SKM-1 treated with dmso at 0.1 percent for 144 hours (cell line): ENCODE data around the gene PTP4A2.

Source experiments
- DNase-seq: peaks from one replicate; lab custom pipeline; 2025; ENCODE audit not compliant: unreplicated experiment; lab: John Stamatoyannopoulos, UW

PTP4A2 gene

DNA sequence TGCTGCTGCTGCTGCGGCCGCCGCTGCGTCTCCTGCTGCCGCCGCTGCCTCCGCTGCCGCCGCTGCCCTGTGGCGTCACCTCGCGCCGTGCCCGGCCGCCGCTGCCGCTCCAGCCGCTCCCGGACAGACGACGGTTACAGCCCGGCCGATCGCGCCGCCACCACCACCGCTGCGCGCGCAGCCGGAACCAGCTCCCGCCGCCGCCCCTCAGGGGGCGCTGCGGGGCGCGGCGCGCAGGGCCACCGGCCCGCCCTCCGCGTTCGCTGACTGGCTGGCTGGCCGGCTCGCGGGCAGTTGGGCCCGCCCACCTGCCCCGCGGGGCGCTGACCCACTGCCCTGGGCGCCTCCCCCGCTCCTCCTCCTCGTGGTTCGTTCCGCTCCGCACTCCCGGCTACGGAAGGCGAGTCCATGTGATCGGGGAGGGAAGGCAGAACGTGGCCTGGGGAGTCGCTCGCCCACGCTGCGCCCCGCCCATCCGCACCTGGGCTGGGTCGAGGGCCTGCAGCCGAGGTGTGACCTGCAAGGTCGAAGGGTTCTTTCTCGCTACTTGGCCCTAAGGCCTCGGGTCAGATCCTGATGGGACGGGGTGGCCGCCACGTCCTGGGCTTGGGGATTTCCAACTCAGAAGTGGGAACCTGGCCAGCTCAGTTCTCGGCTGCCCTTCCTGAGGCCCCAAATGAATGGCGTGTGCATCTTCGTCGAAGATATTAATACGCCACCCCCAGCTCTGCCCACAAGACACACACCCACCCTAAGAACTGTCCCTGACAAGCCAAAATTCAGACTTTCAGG, at the start of gene PTP4A2:
Gene PTP4A2 (minus strand): TSS at position 185 of the 792 bp plus-strand sequence. CDS start 19,303 bp downstream, outside the sequence.
- peak; percentile 94 for DNase-seq

DNA sequence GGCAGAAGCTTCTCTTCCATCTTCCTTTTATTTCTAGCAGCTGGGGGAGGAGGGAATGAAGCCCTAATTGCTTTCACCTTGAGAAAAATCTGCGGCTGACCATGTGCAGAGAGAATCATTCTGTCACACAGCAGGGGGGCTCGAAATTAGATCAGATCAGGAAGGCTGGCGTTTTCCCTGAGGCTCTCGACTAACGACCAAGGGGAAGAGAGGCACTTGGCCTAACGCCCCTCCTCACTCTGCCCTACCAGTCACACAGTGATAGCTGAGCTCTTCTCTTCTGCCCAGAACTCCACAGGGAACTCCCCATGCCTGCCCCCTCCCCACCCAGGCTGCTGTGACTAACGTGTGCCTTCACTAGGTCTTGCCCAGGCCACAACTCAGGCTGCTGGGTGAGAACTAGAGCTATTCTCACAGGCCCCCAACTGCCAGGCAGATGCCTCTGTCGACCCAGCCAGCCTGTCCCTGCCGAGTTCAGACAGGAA, 49.0 kb upstream of the PTP4A2 start:
- no peak for DNase-seq

DNA sequence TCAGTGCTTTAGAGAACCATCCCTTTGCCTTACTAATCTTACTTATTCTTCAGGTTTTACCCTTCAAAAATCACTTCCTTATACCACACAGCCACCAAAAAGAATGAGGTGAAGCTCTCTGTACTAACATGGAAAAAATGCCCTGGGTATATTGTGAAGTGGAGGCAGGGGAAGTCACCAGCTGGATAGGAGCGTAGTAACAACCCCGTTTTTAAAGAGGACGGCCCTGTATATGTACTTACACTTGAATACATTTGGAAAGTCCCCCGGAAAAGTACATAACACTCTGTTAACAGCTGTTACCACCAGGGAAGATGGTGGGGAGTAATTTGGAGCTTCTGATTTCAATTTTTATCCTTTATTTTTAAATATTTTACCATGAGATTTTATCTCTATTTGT, 47.3 kb upstream of the PTP4A2 start:
- DNase-seq = no peak

DNA sequence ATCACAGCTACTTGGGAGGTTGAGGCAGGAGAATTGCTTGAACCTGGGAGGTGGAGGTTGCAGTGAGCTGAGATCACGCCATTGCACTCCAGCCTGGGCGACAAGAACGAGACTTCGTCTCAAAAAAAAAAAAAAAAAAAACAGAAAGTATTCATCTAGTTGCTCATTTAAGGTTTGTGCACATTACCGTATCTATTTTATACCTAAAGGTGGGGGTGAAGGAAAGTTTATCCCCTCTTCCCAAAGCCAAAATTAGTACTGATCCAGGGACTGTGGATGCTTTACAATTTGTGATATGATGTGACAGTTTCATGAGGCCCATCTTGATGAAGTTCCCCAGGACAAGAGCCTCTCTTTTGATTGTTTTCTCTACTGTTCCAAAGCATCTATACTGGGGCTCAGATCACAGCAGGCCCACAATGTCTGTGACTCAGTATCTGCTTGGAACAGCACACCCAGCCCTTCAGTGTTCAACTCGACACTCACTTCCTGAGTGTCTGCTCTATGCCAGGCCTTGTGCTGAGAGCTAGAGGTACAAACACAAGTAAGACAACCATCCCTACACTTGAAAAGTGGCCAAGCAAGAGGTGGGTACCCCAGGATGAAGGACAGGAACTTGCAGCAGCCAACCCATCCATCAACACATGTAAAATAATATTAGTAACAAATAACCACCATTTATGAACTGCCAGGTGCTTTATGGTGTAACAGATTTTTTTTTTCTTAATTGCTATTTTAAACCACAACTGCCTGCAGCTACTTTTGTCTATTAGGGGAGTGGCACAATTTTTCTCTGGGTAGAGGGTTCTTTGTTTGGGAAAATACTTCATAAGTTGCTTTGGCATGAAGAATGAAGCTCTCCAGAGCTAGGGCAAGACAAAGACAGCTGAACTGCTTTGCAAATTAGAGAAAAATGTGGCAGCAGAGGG, 46.5 kb upstream of the PTP4A2 start:
- DNase-seq = no peak

DNA sequence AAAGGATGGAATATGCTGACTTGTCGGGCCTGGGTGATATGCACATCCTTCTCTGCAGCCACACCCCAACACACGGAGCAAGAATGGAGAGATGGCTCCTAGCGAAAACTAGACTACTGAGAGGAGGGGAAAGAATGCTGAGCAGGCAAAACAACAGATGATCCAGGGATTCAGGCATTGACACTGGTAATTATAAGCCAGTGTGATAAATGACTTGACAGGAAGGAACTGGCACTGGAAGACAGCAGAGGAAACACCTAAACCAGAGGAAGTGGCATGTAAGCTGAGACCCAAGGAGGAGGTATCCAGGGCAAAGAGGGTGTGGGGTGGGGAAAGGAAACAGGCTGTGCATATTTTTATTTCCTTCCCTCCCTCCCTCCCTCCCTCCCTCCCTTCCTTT, 43.8 kb upstream of the PTP4A2 start:
- DNase-seq = peak; percentile 49

DNA sequence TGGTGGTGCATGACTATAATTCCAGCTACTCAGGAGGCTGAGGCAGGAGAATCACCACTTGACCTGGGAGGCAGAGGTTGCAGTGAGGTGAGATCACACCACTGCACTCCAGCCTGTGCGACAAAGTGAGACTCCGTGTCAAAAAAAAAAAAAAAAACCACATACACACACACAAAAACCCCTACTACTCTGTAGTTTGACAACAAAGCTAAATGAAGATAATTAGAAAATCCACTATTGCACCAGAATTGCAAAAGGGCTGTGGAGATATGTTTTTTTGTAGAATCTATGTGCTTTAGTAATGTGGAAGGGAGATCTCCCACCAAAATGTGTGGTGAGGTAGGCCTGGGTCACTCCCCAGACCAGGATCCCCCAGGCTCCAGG, 43.3 kb upstream of the PTP4A2 start:
- DNase-seq = no peak

DNA sequence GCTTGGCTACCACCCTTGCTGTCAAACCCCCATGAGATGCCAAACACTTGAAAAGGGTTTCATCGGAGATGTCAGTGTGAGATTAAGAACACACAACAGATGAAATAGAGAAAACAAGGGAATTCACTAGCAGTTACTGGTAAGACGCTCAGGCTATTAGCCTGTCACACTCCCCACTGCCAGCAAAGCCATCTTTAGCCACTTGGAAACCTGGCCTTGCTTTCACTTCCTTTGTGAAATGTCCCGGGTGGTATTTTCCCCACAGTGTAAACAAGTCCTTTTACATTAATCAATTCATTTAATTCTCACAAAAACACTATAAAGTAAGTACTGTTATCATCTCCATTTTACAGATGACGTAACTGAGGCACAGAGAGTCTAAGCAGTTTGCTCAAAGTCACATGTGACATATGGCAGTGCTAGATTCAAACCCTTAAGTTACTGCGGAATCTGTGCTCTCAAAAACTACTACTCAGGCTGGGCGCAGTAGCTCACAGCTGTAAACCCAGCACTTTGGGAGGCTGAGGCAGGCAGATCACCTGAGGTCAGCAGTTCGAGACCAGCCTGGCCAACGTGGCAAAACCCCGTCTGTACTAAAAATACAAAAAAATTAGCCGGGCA, 42.8 kb upstream of the PTP4A2 start:
- no peak for DNase-seq

DNA sequence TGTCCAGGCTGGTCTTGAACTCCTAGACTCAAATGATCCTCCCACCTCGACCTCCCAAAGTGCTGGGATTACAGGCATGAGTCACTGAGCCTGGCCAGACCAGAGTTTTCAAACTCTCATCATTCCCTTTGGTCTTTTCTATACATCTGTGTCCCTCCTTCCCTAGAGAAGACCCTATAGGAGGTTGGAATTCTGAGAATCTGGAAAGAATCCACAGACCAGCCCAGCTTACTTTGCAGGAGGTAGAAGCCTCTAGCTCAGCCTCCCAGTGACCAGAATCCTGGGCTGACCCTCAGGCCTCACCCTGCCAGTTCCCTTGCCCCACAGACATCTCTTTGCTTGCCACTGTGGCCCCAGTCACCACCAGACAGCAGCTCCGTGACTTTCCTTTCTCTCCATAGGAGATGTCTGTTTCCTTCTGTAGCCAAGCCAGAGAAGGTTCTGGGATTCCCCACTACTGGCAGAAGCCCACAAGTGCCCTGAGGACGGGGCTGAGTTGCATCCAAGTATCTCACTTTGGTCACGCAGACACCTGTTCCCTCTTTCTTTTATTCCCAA, 40.8 kb upstream of the PTP4A2 start:
- DNase-seq = no peak

DNA sequence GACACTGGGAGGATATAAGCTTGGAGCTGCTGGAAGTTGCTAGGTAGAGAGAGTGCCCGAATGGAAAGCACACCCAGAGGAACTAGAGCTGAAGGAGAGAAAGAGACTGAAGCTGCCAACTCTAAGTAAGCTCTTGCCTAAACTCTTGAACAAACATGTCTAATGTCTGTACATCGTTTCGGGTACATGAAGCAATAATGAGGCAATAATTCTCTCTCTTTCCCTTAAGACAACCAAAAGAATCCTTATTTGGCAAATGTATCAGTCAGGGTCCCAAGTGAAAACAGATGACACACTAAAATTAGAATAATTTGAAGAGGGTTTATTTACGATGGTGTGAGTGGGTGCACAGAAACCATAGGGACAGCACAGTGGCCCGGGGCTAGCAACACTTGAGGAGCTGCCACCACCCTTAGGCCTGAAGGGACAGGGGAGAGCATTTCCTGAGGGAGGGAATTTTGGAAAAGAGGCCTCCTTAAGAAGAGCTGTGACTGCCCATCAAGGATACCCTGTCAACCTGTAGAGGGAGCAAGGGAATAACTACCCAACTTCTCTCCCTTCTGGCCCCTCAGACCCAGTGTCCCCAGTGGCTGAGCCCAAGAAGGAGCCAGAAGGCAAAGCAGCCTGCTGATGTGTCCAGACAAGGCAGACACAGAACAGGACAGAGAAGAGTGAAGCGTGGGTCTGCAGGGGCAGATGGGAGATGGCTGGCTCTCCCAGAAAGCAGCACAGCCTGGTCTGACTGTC, 39.4 kb upstream of the PTP4A2 start:
- peak; percentile 30 for DNase-seq

DNA sequence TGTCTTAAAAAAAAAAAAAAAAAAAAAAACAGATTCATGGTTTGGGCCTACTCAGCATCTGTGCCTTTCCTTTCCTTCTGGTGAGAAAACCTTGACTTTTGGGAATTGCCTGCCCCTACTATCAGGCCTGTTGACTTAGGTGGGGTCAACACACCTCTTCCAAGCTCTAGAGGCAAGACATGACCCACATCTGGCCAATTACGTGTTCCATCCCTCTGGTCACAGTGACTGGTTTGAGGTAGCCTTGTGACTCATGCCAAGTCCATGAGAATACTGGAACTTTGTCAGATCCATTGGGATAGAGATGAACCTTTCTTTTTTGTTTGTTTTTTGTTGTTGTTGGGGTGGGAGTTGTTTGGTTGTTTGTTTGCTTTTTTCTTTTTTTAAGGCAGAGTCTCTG, 38.2 kb upstream of the PTP4A2 start:
- DNase-seq = no peak

DNA sequence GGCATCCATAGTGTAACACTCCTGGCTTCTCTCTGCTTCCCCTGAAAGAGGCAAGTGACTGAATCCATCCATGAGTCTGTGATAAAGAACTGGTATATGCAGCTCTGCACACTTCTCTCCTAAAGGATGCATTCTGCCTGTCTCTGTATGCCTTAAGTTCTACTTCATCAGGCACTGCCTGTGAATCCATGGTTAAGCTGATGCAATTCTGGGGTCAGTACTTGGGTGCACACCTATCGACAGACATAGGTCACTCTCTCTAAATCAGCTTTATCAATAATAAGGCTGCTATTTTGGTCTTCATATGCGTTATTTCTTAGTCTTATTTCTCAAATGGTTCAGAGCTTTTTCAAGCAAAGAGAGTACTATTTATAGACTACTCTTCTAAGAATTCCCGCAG, 32.7 kb upstream of the PTP4A2 start:
- DNase-seq = no peak

DNA sequence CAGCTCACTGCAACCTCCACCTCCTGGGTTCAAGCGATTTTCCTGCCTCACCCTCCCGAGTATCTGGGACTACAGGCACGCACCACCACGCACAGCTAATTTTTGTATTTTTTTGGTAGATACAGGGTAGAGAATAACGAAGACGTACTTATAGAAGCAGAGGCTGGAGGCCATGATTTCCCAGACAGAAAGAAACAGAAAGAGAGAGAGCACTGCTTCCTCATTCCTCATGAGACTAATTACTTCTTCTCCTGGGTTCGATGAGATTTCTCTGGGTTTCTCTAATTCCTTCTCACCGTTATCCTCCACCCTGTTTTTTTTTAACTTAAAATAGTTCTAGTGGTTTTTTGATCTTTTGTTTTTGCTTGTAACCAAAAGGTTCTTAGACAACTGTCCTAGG, 23.4 kb upstream of the PTP4A2 start:
- no peak for DNase-seq

DNA sequence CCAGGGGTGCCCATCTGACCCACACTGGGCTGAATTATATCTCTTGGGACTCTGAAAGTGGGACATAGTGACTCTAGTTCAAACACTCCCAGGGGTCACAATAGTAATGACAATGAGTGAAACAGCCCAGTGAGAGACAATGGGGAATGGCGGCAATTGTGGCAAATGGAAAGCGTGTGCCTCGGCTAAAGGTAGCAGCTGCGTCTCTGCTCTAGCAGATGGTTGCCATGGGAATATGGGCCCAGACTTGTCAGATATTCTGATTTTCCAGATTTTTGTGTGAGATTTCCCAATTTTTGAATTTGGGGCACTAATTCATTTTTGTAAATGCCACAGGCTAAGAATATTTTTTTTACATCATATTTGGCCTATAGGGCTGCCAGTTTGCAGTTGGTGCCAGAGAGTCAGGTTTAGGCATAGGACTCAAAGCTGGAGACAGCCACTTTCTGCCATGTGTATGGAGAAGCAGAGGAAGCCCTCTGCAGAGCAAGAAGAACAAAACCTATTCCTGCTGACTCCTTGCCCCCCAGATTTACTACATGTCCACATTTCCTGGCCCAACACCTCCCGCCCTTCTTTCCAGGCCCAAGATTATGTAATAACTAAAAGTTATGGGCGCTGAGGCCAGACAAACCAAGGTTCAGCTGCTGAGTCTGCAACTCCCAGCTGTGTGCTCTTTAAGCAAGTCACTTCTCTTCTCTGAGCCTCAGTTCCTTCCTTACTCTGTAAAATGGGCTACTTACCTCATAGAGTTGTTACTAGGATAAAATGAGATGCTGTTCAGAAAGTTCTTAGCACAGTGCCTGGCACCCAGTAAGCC, 21.6 kb upstream of the PTP4A2 start:
- DNase-seq = no peak

DNA sequence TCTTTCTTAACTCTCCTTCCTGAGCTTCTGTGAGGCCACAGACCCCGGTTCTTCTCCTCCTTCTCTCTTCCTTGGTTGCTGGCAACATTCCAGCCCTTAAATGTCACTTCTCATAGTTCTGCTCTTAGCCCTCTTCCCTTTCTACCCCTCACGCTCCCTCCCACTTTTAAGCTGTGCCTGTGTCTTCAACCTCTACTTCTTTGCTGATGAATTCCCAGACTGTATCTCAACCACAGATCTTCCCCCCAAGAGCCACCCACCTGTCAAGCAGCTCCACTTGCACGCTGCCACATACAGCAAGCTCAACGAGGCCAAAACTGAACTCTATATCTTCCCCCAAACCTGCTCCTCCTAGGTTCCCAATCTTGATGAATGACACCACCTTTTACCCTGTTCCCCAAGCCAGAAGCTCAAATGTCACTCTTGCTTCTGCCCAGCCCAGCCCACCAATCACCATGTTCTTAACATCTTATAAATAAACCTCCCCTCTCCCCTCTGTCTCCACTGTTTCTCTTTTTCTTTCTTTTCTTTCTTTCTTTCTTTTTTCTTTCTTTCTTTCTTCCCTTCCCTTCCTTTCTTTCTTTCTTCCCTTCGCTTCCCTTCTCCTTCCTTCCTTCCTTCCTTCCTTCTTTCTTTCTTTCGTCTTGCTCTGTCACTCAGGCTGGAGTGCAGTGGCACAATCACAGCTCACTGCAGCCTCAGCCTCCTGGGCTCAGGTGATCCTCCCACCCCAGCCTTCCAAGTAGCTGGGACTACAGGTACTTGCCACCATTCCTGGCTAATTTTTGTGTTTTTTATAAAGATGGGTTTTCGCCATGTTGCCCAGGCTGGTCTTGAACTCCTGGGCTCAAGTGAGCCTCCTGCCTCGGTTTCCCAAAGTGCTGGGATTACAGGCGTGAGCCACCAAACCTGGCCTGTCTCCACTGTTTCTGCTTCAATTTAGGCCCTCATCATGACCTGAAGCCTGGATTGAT, 19.8 kb upstream of the PTP4A2 start:
- DNase-seq = peak; percentile 92

DNA sequence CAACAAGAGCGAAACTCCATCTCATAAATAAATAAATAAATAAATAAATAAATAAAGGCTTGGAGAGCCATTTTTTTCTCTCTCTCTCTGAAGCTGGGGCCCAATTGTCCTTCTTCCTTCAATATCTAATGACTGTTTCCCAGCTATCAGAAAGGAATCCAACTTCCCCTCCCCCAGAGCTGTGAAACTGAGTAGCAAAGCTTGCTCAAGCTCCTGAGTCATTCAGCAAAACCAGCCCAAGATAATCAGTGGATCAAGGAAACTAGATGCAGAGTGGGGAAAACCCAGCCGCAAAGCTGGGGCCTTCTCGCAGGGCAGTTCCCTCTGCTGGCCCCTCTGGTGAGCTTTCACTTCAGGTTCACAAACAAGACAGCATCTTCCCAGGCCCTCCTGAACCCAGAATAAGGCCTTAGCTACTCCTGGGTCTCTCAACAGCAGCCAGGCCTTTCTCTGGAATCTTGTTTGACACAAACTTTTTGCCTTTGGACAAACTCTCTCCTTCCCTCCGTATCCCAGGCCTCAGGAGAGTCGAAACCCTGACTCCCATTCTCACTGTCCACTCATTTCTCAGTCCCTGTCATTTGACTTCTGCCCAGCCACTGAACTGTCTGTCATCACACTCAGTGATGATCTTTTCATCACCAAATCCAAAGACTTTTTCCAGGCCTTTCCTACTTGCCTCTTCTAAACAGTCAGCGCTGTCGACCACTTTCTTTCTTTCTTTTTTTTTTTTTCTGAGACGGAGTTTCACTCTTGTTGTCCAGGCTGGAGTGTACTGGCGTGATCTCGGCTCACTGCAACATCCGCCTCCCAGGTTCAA, 18.0 kb upstream of the PTP4A2 start:
- peak; percentile 95 for DNase-seq

DNA sequence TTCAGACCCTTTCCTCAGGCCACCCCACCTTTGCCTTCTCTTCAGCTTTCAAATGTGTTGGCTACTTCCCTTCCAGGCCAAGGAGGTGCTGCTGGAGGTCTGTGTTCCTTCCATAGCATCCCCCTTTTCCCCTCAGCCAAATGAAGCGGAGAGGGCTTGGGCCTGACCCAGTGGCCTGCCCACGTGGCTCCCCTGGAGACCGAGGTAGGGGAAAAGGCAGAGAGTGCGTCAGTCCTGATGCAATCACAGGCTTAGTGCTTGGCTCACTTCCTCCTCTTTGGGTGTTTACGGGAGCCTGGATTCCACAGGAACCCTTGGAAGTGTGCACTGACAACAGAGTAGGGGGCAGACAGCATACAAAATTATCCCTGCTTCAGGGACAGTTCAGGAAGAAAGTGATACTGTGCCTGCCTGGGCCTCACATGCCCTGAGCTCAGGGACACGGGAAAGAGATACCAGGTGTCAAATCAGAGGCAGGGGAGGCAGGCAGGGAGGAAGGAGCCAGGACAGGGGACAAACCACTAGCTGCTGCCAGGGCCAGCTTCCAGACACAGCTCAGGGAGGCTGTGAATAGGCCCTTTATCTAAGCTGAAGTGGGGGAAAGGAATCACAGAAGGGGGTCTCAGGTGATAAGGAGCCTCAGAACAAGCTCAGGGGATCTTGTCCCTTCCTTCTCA, 16.6 kb upstream of the PTP4A2 start:
- peak; percentile 81 for DNase-seq

DNA sequence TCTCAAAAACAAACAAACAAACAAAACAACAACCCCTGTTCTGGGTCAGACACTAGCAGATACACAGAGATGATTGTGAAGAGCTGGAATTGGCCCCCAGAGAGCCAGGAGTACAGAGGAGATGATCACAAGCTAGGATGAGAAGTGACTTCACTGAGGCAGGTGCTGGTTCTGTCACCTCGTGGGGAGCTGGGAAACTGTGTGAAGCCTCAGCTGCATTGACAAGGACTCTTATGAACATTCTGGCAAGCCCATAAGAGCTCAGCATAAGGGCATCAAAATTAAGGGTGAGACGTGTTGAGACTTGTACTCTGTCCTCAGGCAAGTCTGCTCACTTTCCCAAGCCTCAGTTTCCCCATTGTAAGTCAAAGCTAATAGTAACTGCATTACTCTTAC, 14.7 kb upstream of the PTP4A2 start:
- DNase-seq = no peak
